Activated CD4-positive, alpha-beta T cell treated with anti-CD3 and anti-CD28 coated beads for 1 hour (primary cell): ENCODE measurements around the gene ACKR2.
A peak's percentile ranks its signal among the peaks of the same experiment; 100 is the strongest.
"Not testable (repeated sequence)": the region's sequence is repeated elsewhere in the genome, so short reads cannot be mapped to it uniquely, and the experiment has no call there.

Experiments used
- DNase-seq: peaks from one replicate; pipeline ENCODE4 v3.0.0-alpha.2; 2020

ACKR2 gene

GRCh38 chr3:42802876-42803413 lies 6.3 kb upstream of the ACKR2 start:
- DNase-seq, result no peak

- no peak for DNase-seq
These were observed 5.7 kb upstream of the ACKR2 start for GRCh38 chr3:42803414-42804105.

GRCh38 chr3:42804106-42804830 lies 5.0 kb upstream of the ACKR2 start, which contains the start of gene HIGD1A:
Gene HIGD1A (minus strand): TSS chr3:42804490. CDS start chr3:42794253, 10,237 bp downstream.
- DNase-seq, result peak; percentile 88

GRCh38 chr3:42804831-42805132 lies 4.5 kb upstream of the ACKR2 start:
- DNase-seq, result no peak

- no peak for DNase-seq
These were observed 4.0 kb upstream of the ACKR2 start for GRCh38 chr3:42805141-42805821.

DNA sequence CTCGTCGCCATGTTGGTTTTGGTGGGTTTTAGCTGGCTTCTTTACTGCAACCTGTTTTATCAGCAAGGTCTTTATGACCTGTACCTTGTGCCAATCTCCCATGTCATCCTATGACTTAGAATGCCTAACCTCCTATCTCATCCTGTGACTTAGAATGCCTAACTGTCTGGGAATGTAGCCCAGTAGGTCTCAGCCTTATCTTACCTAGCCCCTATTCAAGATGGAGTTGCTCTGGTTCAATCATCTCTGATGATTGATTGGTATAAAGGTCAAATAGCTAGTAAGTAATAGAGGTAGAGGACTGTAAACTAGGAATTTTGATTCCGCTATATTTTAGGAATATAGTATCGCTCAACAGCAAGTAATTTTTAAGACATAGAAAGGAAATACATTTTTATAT lies 1.3 kb upstream of the ACKR2 start:
- DNase-seq, result no peak

GRCh38 chr3:42810706-42811105 lies 1.5 kb downstream of the ACKR2 start:
- not testable (repeated sequence) for DNase-seq

- not testable (repeated sequence) for DNase-seq
These were observed 2.1 kb downstream of the ACKR2 start for GRCh38 chr3:42811118-42811883.

- DNase-seq, result no peak
These were observed 5.0 kb downstream of the ACKR2 start for GRCh38 chr3:42814246-42814645.

- DNase-seq, result no peak
These were observed 5.8 kb downstream of the ACKR2 start for GRCh38 chr3:42814914-42815507.

DNA sequence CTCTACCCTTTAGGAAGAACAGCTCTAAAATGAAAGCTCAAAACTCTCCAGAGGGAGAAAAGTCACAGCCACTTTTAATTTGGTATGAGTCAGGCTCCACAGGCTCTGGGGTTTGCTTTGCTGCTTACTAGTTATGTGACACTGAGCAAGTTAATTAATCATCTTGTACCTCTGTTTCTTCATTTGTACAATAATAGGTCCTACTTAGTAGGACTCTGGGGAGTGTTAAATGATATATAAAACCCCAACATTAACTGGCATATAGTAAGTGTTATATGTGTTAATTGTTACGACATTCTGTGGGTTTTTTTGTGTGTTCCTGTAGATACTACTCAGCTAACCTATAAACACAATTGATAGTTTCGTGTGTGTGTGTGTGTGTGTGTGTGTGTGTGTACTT lies 6.6 kb downstream of the ACKR2 start:
- DNase-seq, result no peak

- no peak for DNase-seq
These were observed 10.2 kb downstream of the ACKR2 start for GRCh38 chr3:42819351-42819965.

GRCh38 chr3:42820746-42821051 lies 11.5 kb downstream of the ACKR2 start:
- DNase-seq, result no peak

DNA sequence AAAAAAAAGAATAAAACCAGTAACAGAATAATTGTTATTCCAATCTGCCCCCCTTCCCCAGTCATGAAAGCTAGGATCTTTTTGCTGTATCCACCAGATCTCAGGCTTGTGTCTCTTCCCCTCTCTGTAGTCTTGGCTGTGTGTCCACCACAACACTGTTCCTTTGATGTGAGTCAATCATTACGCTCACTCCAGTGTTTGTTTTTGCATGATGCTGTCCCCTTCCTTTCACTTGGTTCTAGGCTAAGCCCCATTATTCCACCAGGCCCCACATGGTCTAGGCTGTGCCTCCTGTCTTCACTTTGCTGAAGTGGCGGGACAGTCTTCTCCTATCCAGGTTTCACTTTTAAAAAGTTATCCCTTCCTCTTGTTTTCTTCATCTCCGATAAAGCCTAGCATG lies 13.6 kb downstream of the ACKR2 start:
- no peak for DNase-seq

- DNase-seq, result no peak
These were observed 14.1 kb downstream of the ACKR2 start for GRCh38 chr3:42823351-42823750.

GRCh38 chr3:42826141-42826540 lies 16.9 kb downstream of the ACKR2 start:
- no peak for DNase-seq

GRCh38 chr3:42827023-42827422 lies 17.8 kb downstream of the ACKR2 start:
- no peak for DNase-seq

- no peak for DNase-seq
These were observed 18.4 kb downstream of the ACKR2 start for GRCh38 chr3:42827654-42828053.

GRCh38 chr3:42829083-42829627 lies 19.9 kb downstream of the ACKR2 start:
- DNase-seq, result no peak

DNA sequence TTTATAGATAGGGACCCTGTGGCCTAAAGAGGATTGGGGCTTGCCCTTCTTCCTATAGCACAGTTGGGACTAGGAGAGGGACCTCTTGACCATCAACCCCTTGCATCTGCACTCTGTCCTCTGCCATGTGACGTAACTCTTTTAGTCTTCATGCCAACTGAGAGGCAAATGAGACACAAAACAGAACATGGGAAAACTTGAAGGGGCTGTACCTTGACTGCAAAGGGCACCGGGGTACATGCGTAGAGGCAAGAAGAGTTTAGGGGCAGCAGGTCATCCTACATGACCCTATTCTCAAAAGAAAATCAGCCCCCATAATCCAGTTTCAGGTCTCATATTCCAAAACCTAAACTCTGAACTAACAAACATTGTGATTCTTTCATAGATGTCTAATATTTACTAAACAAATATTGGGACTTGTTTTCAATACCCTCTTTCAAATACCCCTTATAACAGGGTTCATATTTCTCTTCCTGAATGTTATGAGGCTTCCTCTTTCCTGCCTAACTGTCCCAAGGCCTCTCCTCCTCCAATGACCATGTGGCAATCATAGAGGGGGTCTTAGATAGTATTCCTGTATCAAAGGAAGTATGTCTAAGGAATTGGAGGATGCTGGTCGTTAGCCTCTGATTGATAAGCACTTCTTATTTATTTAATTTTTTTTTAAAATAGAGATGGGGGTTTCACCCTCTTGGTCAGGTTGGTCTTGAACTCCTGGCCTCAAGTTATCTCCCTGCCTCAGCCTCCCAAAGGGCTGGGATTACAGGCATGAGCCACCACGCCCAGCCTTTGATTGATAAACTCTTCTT lies 20.6 kb downstream of the ACKR2 start:
- no peak for DNase-seq
